Fibroblast of lung (primary cell): Measurements from ENCODE around the gene ARHGAP1.

ENCODE experiments used
- EZH2 ChIP-seq: IDR thresholded peaks from 2 replicates; pipeline ENCODE4 v1.5.1; 2012; ENCODE audit warnings: low read length, control low read depth, mild to moderate bottlenecking; ENCODE audit errors: missing control alignments
- TF ChIP-seq, protein P1 (sequence below), 2 donors: IDR thresholded peaks in 1 of 2; conservative IDR thresholded peaks in 1 of 2; 1 replicate in 1 of 2; 2 replicates in 1 of 2; pipeline ENCODE4 v1.5.1; 2011 to 2012; ENCODE audit warnings: low read length in 2 of 2, control low read depth in 1 of 2, inconsistent platforms in 1 of 2, low read depth in 1 of 2, mild to moderate bottlenecking in 1 of 2

DNA sequence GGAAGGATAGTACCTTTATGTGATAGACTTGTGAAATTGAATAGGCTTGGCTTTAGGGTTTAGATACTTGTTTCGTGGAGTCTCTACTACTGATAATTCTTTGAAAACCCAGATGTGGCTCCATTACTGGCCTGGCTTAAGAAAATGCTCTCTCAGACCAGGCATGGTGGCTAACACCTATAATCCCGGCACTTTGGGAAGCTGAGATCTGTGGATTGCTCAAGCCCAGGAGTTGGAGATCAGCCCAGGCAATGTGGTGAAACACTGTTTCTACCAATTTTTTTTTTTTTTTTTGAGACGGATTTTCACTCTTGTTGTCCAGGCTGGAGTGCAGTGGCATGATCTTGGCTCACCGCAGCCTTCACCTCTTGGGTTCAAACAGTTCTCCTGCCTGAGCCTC lies 42.2 kb downstream of the ARHGAP1 start:
- TF ChIP-seq, protein P1, sequence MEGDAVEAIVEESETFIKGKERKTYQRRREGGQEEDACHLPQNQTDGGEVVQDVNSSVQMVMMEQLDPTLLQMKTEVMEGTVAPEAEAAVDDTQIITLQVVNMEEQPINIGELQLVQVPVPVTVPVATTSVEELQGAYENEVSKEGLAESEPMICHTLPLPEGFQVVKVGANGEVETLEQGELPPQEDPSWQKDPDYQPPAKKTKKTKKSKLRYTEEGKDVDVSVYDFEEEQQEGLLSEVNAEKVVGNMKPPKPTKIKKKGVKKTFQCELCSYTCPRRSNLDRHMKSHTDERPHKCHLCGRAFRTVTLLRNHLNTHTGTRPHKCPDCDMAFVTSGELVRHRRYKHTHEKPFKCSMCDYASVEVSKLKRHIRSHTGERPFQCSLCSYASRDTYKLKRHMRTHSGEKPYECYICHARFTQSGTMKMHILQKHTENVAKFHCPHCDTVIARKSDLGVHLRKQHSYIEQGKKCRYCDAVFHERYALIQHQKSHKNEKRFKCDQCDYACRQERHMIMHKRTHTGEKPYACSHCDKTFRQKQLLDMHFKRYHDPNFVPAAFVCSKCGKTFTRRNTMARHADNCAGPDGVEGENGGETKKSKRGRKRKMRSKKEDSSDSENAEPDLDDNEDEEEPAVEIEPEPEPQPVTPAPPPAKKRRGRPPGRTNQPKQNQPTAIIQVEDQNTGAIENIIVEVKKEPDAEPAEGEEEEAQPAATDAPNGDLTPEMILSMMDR (conservative IDR thresholded peaks at IDR 0.05 in 1 of 2, IDR thresholded peaks at IDR 0.05 in 1 of 2; ENCODE audit: low read depth in 1 of 2, low read length in 2 of 2) = no peak
- TF ChIP-seq EZH2 = no peak
